GM19455 (cell line): ENCODE data around the gene NRN1.
"Not testable (repeated sequence)": the region's sequence is repeated elsewhere in the genome, so short reads cannot be mapped to it uniquely, and the experiment has no call there.

Experiments used
- ATAC-seq: cut with Tn5 transposase; IDR thresholded peaks from one replicate; pipeline ENCODE4 v1.9.1; 2021; ENCODE audit not compliant: unreplicated experiment

NRN1 gene

GRCh38 chr6:5984150-5985089 is 22.3 kb downstream of the NRN1 start:
- ATAC-seq = no peak

GRCh38 chr6:5981126-5982026 is 25.3 kb downstream of the NRN1 start:
- ATAC-seq = no peak

GRCh38 chr6:5979650-5980420 is 26.9 kb downstream of the NRN1 start:
- no peak for ATAC-seq

GRCh38 chr6:5976811-5977210 is 29.9 kb downstream of the NRN1 start:
- no peak for ATAC-seq

- ATAC-seq = no peak
Observed at GRCh38 chr6:5968817-5969734, 37.6 kb downstream of the NRN1 start.

- ATAC-seq = not testable (repeated sequence)
Observed at GRCh38 chr6:5968036-5968435, 38.7 kb downstream of the NRN1 start.

- ATAC-seq = no peak
Observed at GRCh38 chr6:5967594-5967993, 39.1 kb downstream of the NRN1 start.

GRCh38 chr6:5962794-5963193 is 43.9 kb downstream of the NRN1 start:
- no peak for ATAC-seq

GRCh38 chr6:5961836-5962235 is 44.9 kb downstream of the NRN1 start:
- ATAC-seq = no peak

GRCh38 chr6:5960456-5960855 is 46.3 kb downstream of the NRN1 start:
- ATAC-seq = no peak

- ATAC-seq = no peak
Observed at GRCh38 chr6:5958921-5959320, 47.8 kb downstream of the NRN1 start.

GRCh38 chr6:5956939-5957338 is 49.8 kb downstream of the NRN1 start:
- no peak for ATAC-seq

- ATAC-seq = no peak
Observed at GRCh38 chr6:5950361-5950785, 56.4 kb downstream of the NRN1 start.
